NCI-H1930 (cell line): ENCODE data around the gene PLCH1.

Experiments used
- DNase-seq, 2 experiments: peaks; one replicate each; lab custom pipeline; 2025; lab: John Stamatoyannopoulos, UW

Gene PLCH1

DNA sequence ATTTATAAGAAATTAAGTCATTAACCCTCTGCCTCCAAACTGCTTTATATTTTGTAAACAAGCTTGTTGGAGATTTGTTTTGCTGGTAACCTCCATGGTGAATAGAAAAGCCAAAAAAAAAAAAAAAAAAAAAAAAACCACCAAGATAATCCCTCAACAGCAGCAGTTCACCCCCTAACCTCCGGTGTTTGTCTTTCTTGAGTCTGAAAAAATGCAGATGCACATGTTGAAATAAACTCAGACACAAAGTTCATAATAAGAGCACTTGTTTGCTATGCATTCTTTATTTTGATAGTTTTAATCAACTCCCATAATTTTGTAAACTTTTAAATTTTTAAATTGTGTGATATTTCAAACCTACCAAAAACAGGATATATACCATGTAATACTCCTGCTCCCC lies 1.8 kb upstream of the PLCH1 start:
- DNase-seq = no peak

DNA sequence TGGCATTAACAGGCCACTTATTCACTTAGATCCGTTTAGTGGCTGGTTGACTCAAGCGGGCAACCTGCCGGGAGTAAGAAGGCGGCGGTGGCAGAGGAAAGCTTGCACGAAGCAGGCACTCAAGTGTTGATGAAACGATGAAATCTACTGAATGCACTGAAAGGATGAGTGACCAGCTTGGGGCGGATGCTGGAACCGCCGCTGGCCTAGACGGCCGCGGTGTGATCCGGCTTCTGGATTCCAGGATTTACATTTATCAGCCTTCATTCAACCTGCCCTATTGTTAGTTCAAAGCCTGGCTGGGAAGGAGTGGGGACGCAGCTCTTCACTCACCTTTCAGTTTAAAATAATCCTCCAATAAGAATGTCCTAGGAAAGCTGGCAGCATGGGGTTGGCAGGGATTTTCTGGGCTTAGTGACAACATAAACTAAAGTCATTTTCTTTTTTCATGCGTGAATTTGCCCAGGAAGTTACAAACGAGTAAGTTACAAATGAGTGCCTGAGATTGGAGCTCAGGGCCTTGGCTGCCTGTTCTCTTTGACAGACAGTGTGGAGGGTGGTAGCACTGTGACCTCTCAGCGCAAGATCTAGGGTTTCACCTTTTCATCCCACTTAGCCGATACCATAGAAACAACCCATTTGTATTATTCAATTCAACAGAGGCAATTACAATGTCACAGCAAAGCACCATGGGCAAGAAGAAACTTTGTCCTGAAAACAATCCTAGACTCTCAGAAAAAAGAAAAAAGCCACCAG lies 1.1 kb upstream of the PLCH1 start:
- peak; percentile 22 to 42 for DNase-seq

DNA sequence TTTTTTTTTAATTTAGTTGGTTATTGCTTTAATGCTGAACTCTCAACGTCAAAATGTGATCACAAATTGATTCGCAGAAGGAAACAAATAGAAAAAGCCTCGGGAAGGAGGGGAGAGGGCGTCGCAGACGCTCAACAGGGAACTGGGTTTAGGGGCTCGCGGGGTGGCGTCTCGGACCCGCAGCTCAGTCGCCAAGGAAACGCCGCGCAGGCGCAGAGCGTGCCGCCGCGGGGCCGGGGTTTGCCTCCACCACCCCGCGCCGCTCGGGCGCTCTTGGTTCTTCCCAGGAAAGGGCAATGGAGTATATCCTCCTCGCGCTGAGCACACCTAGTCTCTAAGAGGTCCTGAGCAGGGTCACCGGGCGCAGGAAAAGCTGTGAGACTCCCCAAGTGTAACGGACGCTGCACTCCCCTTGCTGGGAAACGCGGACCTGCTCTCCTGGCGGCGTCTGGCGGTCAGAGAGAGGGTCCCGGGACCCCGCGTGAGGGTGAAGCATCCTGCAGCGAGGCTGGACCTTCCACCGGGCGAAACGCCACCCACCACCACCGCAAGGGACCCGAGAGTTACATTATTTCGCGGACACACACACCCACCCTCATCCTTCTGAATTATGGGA lies 753 bp downstream of the PLCH1 start:
- DNase-seq = peak; percentile 53 to 83

GRCh38 chr3:155743606-155744005 lies 1.3 kb downstream of the PLCH1 start:
- no peak for DNase-seq

- DNase-seq = no peak
These were observed 2.4 kb downstream of the PLCH1 start for GRCh38 chr3:155742349-155742965.

DNA sequence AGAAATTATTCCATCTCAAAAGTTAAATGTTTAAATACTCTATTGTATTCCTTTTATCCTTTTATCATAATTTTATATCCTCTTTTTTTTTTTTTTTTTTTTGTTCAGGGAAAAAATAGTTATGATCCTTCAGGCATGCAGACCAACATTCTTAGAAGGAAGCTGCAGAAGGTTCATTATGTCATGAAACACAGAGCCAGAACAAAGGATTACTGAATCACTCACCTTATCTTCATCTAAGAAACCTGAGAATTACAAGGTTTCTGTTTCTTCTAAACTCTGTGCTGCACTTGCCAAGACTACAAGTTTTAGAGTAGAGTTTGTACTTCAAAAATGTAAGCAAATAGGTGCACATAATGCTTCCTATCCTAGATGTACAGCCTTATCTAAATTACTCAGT lies 3.3 kb downstream of the PLCH1 start:
- DNase-seq = no peak

DNA sequence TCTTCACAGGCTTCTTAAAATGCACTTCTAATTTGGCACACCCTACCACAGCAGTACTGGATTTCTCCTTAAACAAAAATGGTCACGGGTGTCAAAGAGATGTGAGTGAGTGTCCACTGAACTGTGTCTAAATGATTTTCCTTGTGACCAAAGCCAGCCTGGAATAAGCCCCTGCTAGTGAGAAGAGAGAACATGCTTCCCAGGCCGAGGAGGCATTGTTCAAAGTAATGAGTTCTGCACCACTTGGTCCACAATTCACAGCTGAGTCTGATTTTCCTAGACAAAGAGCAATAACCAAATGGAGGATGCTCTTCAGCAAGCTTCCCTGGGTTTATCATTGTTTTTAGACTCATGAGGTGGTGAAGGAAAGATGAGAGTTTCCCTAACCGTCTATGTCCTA lies 3.8 kb downstream of the PLCH1 start:
- no peak for DNase-seq

- DNase-seq = no peak
These were observed 5.7 kb downstream of the PLCH1 start for GRCh38 chr3:155739154-155739553.

DNA sequence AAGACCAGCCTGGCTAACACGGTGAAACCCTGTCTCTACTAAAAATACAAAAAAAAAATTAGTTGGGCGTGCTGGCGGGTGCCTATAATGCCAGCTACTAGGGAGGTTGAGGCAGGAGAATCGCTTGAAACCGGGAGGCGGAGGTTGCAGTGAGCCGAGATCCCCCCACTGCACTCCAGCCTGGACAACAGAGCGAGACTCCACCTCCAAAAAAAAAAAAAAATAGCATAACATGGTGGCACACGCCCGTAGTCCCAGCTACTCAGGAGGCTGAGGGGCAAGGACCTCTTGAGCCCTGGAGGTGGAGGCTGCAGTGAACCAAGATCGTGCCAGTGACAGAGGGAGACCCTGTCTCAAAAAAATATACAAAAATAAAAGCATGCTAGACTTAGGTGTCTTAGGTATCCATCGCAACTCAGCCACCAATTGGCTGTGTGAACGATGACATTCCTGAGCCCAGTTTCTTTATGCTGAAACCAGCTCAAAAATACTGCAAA lies 6.2 kb downstream of the PLCH1 start:
- no peak for DNase-seq

GRCh38 chr3:155737844-155738460 lies 6.9 kb downstream of the PLCH1 start:
- DNase-seq = no peak

DNA sequence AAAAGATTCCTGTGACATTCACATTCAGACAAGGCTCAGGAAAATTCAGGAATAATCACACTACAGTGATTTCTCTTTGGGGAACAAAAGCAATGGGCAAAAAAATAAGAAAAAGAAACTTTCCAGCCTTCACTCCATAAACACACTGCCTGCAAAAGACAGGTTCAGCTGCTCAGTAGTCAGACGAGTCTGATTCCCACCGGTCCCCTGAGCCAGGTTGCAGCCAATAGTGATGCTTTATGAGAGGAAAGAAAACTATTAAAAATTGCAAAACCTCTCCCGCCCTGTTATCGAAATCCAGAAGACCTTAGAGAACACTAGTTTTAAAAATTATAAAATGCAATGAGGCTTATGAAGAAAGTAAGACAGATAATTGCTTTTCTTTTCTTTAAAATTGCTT lies 8.5 kb downstream of the PLCH1 start:
- no peak for DNase-seq

- no peak for DNase-seq
These were observed 14.0 kb downstream of the PLCH1 start for GRCh38 chr3:155730843-155731242.

DNA sequence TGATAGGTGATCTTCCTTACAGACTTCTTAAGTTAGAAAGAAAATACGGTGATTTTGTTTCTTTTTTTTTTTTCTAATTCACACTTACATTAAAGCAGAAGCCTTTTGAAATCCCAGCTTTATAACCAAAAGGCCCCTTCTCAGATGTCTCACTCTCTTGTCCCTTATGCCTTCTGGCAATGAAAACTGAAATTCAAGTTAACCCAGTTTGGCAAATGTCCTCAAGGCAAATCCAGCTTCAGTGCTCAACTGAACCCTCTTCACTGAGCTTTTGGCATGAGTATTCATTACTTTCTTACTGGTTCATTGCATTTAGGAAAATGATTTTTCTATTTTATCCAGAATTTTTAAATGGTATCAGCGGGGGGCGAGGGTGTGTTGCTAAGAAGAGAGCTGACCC lies 17.0 kb downstream of the PLCH1 start:
- no peak for DNase-seq

- DNase-seq = no peak
These were observed 30.6 kb downstream of the PLCH1 start for GRCh38 chr3:155714295-155714718.

- DNase-seq = no peak
These were observed 32.9 kb downstream of the PLCH1 start for GRCh38 chr3:155712008-155712407.

DNA sequence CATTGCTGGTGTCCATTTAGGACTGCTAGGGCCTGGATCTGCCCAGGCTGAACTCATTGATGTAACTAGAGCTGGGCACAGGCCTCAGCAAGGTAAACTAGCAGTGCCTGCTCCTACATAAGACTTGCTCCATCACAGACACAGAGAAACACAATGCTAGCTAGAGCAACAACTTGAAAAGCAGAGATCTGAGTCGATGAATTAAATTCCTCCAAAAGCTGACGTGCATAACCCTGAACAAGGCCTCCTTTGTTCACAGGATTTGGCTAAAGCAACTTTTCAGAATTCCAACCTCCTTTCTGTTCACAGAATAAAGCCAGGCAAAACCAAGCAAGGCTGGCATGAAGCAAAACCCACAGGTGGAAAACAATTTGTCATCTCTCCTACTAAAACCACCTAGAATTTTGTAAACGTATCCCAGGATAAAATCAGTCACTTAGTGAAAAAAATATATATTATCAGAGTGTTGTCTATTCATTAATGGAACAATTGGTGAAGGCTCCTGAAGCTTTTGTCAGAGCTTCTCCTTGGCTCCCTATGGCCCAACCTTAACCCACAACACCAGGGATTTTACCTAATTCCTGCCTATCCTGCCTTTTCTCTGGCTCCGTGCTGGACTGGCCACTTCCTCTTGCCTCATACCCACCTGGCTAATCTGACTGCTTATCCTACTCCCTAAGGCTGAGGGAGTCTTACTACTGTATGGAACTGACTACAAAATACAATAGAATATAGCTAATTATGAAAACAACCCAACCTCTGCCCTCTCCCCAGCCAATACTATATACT lies 39.9 kb downstream of the PLCH1 start:
- DNase-seq = no peak

DNA sequence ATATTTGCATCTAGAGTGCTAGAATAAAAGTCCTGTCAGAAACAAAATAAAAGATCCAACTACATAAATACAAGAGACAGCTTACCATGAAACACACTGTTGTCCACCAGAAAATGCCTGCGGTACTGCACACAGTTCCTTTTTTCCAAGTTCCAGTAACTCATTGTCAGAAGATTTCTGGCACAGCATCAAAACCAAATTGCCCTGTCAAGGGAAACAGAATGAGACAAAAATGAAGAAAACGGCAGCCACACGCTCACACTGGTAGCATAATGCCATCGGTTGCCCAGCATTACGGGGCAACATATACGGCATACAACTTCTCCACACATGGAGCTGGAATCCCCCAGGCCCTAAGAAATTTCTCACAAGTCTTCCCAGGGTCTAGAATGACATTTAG lies 40.8 kb downstream of the PLCH1 start:
- no peak for DNase-seq

- no peak for DNase-seq
These were observed 41.9 kb downstream of the PLCH1 start for GRCh38 chr3:155702745-155703591.

DNA sequence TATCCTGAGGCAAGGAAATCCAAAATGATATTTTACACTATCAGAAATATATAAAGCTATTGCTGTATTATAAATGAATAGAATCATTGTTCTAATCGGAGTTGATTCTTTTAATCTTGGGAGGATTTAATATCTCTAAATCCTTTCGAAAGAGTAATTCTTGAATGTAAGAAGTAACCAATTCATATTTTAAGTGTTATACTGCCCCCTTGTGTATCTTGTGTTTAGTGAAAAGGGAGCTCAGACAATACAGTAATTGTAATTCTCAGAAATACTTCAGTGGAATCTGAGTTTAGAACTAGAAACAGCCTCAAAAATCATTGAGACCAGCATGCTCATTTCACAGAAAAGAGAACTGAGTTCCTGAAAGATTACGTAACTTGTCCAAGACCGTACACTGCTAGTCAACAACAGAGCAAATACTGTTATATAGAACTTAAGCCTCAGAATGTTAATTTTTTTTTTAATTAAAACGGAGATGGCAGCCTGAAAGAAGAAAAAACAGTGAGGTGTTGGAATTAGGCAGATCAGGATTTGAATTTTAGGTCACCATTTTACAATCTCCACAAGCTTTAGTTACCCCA lies 42.9 kb downstream of the PLCH1 start:
- DNase-seq = peak; percentile 11 to 48

GRCh38 chr3:155697542-155697941 lies 47.3 kb downstream of the PLCH1 start:
- DNase-seq = no peak

GRCh38 chr3:155690921-155691320 lies 54.0 kb downstream of the PLCH1 start:
- DNase-seq = no peak
